Islet of Langerhans (tissue), 1 donor: ENCODE data around the gene KRTAP2-4.
"Not testable (repeated sequence)": the region's sequence is repeated elsewhere in the genome, so short reads cannot be mapped to it uniquely, and the experiment has no call there.

Experiments
- FAIRE-seq: peaks from one replicate; lab custom pipeline; 2011; peaks lifted over from hg19 to GRCh38; lab: Jason Lieb, UNC

The KRTAP2-4 gene

GRCh38 chr17:41037853-41038350, 27.8 kb downstream of the KRTAP2-4 start:
- FAIRE-seq, result no peak

- FAIRE-seq, result not testable (repeated sequence)
These were observed 31.2 kb downstream of the KRTAP2-4 start, which contains the start of gene KRTAP1-3 for GRCh38 chr17:41034346-41034935. TSS of gene KRTAP1-3 (minus strand) at chr17:41034874. CDS start at chr17:41034821, 53 bp downstream.

DNA sequence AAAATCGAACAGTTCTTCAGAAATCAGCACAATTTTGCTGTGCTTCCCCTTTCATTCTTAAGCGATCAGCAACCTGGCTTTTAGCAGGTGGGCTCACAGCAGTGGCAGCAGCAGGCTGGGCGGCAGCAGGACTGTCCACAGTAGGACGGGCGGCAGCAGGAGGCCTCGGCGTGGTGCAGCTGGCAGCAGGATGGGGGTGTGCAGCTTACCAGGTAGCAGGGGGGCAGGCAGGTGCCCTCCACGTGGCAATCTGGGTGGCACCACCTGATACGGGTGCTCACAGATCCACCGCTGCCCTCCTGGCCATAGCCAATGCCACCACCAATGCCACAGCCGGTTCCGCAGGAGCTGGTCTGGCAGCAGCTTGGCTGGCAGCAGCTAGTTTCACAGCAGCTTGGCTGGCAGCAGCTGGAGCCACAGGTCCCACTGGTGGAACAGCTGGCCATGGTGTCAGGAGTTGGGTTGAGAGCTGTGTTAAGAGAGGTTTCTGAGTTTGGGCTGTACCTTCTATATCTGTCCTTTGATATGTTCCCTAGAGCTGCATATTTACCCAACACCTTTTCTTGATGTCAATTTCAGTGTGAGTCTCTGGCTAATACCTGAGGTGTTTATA, 35.9 kb downstream of the KRTAP2-4 start, which contains the start of gene KRTAP1-4:
Gene KRTAP1-4, minus strand, starts transcription at position 563 of the 613 bp plus-strand sequence. Its CDS starts 117 bp downstream, at position 446.
- FAIRE-seq, result no peak

DNA sequence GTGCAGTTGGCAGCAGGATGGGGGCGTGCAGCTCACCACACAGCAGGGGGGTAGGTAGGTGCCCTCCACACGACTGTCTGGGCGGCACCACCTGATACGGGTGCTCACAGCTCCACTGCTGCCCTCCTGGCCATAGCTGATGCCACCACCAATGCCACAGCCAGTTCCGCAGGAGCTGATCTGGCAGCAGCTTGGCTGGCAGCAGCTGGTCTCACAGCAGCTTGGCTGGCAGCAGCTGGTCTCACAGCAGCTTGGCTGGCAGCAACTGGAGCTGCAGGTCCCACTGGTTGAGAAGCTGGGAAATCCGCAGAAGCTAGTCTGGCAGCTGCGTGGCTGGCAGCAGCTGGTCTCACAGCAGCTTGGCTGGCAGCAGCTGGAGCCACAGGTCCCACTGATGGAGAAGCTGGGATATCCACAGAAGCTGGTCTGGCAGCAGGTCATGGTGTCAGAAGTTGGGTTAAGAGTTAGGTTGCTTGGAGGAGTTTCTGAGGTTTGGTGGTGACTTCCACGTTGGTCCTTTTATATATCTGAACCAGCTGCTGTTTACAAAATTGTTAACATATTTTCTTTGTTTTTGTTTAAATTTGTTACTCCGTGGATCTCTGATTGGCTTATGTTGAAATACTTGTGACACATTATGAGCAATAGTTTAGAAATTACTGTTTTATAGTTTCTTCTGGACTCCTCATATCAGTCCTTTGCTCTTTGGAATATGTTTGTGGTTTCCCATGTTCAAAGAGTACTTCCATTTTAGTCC, 38.8 kb downstream of the KRTAP2-4 start, which contains the start of gene KRTAP1-5:
Gene KRTAP1-5, minus strand, starts transcription at position 494 of the 757 bp plus-strand sequence. Its CDS starts 53 bp downstream, at position 441.
- FAIRE-seq, result no peak

GRCh38 chr17:41024697-41025096, 41.0 kb downstream of the KRTAP2-4 start:
- no peak for FAIRE-seq

DNA sequence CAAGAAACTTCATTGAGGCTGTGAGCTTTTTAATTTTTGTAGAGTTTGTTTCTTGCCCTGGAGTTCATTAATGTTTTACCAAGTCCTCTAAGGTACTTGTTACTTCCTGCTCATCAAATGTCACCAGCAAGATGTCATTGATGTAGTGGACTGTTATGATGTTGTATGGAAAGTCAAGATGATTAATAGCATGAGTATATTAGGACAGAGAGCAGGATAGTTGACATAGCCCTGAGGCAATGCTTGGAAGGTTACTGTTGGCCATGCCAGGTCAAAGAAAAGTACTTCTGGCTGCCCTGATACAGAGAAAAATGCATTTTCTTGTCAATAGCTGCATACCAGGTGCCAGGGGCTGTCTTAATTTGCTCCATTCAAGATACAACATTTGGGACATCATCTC, 45.3 kb downstream of the KRTAP2-4 start:
- FAIRE-seq, result no peak

GRCh38 chr17:41019415-41019814, 46.3 kb downstream of the KRTAP2-4 start:
- FAIRE-seq, result no peak

DNA sequence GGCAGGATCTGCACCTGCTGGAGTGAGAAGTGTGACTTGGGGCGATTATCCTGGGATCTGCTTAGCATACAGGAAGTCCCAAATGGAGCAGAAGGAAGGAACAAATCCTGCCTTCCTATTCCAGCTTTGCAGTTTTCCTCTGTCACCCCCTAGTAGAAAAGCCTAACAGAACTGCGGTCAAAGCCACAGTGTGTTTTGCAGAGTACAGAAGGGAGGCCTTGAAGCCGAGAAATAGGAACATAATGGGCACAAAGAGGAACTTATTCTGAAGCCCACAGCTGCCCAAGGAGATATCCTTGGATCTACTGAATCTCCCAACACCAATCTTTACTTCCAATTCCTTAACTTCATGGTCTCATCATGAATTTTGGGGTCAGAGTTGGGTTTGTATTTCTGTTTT, 47.1 kb downstream of the KRTAP2-4 start:
- FAIRE-seq, result no peak

- no peak for FAIRE-seq
These were observed 49.0 kb downstream of the KRTAP2-4 start for GRCh38 chr17:41016578-41017215.

GRCh38 chr17:41015454-41015853, 50.2 kb downstream of the KRTAP2-4 start:
- no peak for FAIRE-seq
